ENCODE results near the gene DIP2C.

The DIP2C gene

DNA sequence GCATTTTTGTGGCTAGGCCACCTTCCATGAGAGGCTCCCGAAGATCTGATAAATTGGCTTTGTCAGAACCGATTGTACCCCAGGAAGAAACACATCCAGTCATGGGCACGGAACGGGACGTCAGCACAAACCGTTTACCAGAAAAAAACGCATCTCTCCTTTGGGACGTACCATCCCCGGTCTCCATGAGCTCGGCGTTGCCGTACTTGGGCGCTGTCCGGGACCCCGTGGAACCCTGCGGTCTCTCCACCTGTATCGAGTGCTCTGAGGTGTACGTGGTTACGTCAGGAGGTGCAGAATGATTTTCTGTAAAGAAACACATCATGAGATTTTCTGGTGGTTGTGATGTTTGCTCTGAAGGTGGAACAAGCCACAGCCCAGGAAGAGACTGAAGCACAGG lies 270.6 kb downstream of the DIP2C start:
- Histone ChIP-seq H3K4me1 (ENCODE audit: insufficient read depth, low read length) (no peaks in the 10 kb centered on the region), H3K27me3 (ENCODE audit: insufficient read depth, low read length) (no peaks in the 10 kb centered on the region), H3K9ac (ENCODE audit: low read depth, low read length) (no peak overlapping the region), H3K4me3 (ENCODE audit: low read length) (no peak overlapping the region), H3K36me3 (ENCODE audit: insufficient read depth, low read depth, low read length) (no peaks in the 10 kb centered on the region; the same call in 1 of the 2 replicates), H3K9me3 (ENCODE audit: insufficient read depth, low read depth, low read length) (no peaks in the 10 kb centered on the region), H3K27ac (ENCODE audit: low read length) (no peak overlapping the region)

DNA sequence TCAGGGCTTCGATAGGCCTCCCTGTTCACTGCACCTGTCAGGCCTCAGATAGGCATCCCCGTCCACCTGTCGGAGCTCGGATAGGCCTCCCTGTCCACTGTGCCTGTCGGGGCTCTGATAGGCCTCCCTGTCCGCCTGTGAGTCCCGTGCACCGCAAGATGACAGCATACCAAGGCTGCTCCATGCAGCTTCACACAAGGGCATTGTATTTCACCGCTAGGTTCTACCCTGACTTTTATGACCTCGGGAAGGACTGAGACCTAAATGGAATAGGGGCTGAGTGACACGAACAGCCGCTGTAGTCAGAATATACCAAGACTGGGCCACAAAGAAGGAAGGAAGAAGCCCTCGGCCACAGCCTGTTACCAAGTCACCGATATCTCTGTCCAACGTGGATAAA lies 271.2 kb downstream of the DIP2C start:
- no peaks in the 10 kb centered on the region; the same call in 1 of the 2 replicates for H3K36me3 ChIP-seq (ENCODE audit: insufficient read depth, low read depth, low read length)
- no peak overlapping the region for H3K9ac ChIP-seq (ENCODE audit: low read depth, low read length)
- no peaks in the 10 kb centered on the region for H3K9me3 ChIP-seq (ENCODE audit: insufficient read depth, low read depth, low read length)
- no peak overlapping the region for H3K4me3 ChIP-seq (ENCODE audit: low read length)
- H3K27me3 ChIP-seq (ENCODE audit: insufficient read depth, low read length): no peaks in the 10 kb centered on the region
- H3K27ac ChIP-seq (ENCODE audit: low read length): no peak overlapping the region
- H3K4me1 ChIP-seq (ENCODE audit: insufficient read depth, low read length): no peaks in the 10 kb centered on the region

DNA sequence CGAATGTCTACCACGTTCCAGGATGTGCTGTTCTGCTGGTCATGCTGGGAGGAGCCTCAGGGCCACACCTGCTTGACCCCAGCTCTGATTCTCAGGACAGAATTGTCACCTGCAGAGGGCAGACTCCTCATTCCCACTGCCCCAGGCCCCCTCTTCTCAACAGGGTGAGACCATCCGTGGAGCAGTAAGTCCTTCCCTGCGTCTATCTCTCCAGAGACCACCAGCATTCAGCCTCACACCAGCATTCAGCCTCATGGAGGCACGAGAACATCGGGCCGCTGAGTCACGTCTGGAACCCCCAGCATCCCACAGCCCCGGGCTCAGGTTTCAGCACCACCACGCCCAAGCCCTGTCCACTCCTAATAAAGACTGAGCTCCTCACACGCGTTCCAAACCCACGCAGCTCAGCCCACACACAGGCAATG lies 273.4 kb downstream of the DIP2C start:
- no peak overlapping the region for H3K9ac ChIP-seq (ENCODE audit: low read depth, low read length)
- H3K4me3 ChIP-seq (ENCODE audit: low read length): no peak overlapping the region
- H3K27ac ChIP-seq (ENCODE audit: low read length): no peak overlapping the region
- H3K4me1 ChIP-seq (ENCODE audit: insufficient read depth, low read length): no peaks in the 10 kb centered on the region
- no peaks in the 10 kb centered on the region for H3K27me3 ChIP-seq (ENCODE audit: insufficient read depth, low read length)
- H3K9me3 ChIP-seq (ENCODE audit: insufficient read depth, low read depth, low read length): no peaks in the 10 kb centered on the region
- no peaks in the 10 kb centered on the region; the same call in 1 of the 2 replicates for H3K36me3 ChIP-seq (ENCODE audit: insufficient read depth, low read depth, low read length)

DNA sequence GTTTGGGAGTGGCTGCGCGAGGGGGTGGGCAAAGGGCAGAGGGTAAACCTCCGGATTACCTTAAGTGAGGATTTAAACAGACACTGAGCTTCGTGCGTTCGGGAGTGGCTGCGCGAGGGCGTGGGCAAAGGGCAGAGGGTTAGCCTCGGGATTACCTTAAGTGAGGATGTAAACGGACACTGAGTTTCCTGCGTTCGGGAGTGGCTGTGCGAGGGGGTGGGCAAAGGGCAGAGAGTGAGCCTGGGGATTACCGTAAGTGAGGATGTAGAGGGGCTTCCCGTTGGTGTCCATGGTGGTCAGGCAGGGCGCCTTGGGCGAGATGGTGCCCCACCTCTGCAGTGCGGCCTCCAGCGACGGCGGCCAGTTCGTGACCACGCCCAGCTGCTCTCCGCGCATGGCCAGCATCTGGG lies 275.8 kb downstream of the DIP2C start:
- H3K36me3 ChIP-seq (ENCODE audit: insufficient read depth, low read depth, low read length): peaks cover 2% of the 10 kb centered on the region
- no peak overlapping the region for H3K4me3 ChIP-seq (ENCODE audit: low read length)
- no peaks in the 10 kb centered on the region for H3K9me3 ChIP-seq (ENCODE audit: insufficient read depth, low read depth, low read length)
- H3K4me1 ChIP-seq (ENCODE audit: insufficient read depth, low read length): no peaks in the 10 kb centered on the region
- H3K9ac ChIP-seq (ENCODE audit: low read depth, low read length): no peak overlapping the region
- no peak overlapping the region for H3K27ac ChIP-seq (ENCODE audit: low read length)
- no peaks in the 10 kb centered on the region for H3K27me3 ChIP-seq (ENCODE audit: insufficient read depth, low read length)

DNA sequence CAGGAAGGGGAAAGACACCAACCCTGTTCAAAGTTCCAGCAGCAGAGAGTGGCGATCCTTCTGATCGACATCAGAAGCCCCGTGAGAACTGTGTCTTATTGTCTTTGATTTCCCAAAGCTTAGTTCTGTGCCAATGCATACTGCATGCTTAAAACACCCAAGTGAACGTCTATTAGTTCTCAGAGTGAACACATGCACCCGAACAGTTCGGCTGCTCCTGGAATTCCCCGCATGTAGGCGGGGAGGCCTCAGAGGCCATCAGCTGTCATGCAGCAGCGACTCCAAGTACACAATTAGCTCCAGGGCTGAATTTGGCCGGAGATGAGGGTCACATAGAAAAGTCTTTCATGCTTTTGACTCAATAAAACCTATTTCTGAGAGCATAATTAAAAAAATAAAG lies 277.4 kb downstream of the DIP2C start:
- Histone ChIP-seq H3K27me3 (ENCODE audit: insufficient read depth, low read length) (no peaks in the 10 kb centered on the region), H3K4me3 (ENCODE audit: low read length) (no peak overlapping the region), H3K27ac (ENCODE audit: low read length) (no peak overlapping the region), H3K4me1 (ENCODE audit: insufficient read depth, low read length) (no peaks in the 10 kb centered on the region), H3K9me3 (ENCODE audit: insufficient read depth, low read depth, low read length) (no peaks in the 10 kb centered on the region), H3K36me3 (ENCODE audit: insufficient read depth, low read depth, low read length) (peaks cover 10% of the 10 kb centered on the region; the same call in 1 of the 2 replicates), H3K9ac (ENCODE audit: low read depth, low read length) (no peak overlapping the region)

DNA sequence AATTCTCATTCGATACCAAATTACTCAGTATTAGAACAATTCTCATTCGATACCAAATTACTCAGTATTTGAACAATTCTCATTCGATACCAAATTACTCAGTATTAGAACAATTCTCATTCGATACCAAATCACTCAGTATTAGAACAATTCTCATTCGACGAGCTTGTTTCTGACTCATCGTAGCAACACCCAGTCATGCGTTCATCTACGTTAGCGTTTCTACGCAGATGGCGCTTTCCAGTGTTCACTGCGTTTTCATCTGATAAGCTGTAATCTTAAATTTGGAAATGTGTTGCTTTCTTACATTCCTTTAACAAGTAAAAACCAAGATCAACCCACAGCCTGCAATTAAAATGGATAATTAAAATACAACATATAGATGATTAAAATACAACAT lies 277.9 kb downstream of the DIP2C start:
- no peaks in the 10 kb centered on the region for H3K27me3 ChIP-seq (ENCODE audit: insufficient read depth, low read length)
- peaks cover 10% of the 10 kb centered on the region; the same call in 1 of the 2 replicates for H3K36me3 ChIP-seq (ENCODE audit: insufficient read depth, low read depth, low read length)
- no peak overlapping the region for H3K4me3 ChIP-seq (ENCODE audit: low read length)
- H3K9me3 ChIP-seq (ENCODE audit: insufficient read depth, low read depth, low read length): no peaks in the 10 kb centered on the region
- no peaks in the 10 kb centered on the region for H3K4me1 ChIP-seq (ENCODE audit: insufficient read depth, low read length)
- no peak overlapping the region for H3K27ac ChIP-seq (ENCODE audit: low read length)
- H3K9ac ChIP-seq (ENCODE audit: low read depth, low read length): no peak overlapping the region

DNA sequence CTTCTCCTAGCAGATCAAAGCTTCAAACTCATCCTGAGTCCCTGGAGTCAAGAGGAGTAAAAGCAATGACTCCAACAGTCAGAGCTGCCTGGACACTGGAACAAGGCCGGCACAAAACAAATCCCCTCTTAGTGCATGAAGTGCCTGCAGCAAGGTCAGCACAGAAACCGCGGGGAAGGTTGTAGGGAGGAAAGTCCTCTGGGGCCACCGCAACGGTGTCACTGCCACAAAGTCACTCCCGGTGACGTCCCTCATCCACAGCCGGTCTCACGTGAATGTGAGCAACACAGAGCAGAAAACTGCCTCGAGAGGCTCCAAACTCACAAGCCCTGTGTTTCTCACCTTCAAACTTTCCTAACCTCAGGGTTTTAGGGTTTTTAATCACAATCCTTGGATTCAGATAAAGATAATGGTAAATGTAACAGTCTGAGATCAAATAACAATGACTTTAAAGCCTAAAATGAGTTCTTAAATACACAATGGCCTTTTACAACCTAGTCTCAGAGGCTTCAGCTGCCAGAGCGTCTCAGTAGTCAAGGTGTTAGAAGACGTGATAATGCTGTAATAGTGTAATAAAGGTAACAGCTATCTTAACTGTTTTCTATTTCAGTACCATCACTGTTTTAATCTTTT lies 279.9 kb downstream of the DIP2C start:
- H3K27me3 ChIP-seq (ENCODE audit: insufficient read depth, low read length): no peaks in the 10 kb centered on the region
- H3K9ac ChIP-seq (ENCODE audit: low read depth, low read length): no peak overlapping the region
- peaks cover 17% of the 10 kb centered on the region; the same call in 1 of the 2 replicates for H3K36me3 ChIP-seq (ENCODE audit: insufficient read depth, low read depth, low read length)
- H3K4me3 ChIP-seq (ENCODE audit: low read length): no peak overlapping the region
- no peaks in the 10 kb centered on the region for H3K4me1 ChIP-seq (ENCODE audit: insufficient read depth, low read length)
- H3K9me3 ChIP-seq (ENCODE audit: insufficient read depth, low read depth, low read length): no peaks in the 10 kb centered on the region
- no peak overlapping the region for H3K27ac ChIP-seq (ENCODE audit: low read length)

DNA sequence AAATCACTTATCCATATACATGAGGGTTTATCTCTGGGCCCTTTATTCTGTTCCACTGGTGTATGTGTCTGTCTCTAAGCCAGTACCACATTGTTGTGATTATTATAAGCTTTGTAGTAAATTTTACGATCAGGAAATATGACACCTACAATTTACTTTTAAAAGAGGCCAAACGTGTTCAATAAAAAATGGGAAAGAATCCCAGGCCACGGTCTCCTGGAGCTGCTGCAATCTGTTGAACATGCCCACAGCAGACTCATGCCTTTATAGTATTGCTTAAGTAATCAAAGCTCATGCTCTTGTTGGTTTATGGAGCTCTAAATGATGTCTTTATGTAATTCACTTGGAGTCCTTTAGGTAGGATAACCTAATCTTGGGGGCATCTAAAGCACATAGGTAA lies 281.2 kb downstream of the DIP2C start:
- peaks cover 17% of the 10 kb centered on the region; the same call in 1 of the 2 replicates for H3K36me3 ChIP-seq (ENCODE audit: insufficient read depth, low read depth, low read length)

DNA sequence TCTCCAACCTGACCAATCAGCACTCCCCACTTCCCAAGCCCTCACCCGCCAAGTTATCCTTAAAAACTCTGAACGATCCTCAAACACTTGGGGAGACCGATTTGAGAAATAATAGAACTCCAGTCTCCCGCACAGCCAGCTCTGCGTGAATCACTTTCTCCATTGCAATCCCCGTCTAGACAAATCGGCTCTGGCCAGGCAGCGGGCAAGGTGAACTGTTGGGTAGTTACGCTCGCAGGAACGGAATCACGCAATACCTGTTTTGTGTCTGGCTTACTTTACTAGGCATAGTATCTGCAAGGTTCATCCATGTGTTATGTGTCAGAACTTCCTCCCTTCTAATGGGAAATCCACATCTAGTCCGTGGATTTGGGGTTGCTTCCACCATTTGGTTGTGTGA lies 282.5 kb downstream of the DIP2C start:
- no peak overlapping the region for H3K27ac ChIP-seq (ENCODE audit: low read length)
- H3K9ac ChIP-seq (ENCODE audit: low read depth, low read length): no peak overlapping the region
- H3K4me3 ChIP-seq (ENCODE audit: low read length): no peak overlapping the region
- H3K36me3 ChIP-seq (ENCODE audit: insufficient read depth, low read depth, low read length): peaks cover 17% of the 10 kb centered on the region; the same call in 1 of the 2 replicates
- no peaks in the 10 kb centered on the region for H3K27me3 ChIP-seq (ENCODE audit: insufficient read depth, low read length)
- no peaks in the 10 kb centered on the region for H3K9me3 ChIP-seq (ENCODE audit: insufficient read depth, low read depth, low read length)
- no peaks in the 10 kb centered on the region for H3K4me1 ChIP-seq (ENCODE audit: insufficient read depth, low read length)

More for the DNA sequence above, 281.2 kb downstream of the DIP2C start:
- Histone ChIP-seq H3K27me3 (ENCODE audit: insufficient read depth, low read length) (no peaks in the 10 kb centered on the region), H3K4me3 (ENCODE audit: low read length) (no peak overlapping the region), H3K9ac (ENCODE audit: low read depth, low read length) (no peak overlapping the region), H3K4me1 (ENCODE audit: insufficient read depth, low read length) (no peaks in the 10 kb centered on the region), H3K27ac (ENCODE audit: low read length) (no peak overlapping the region), H3K9me3 (ENCODE audit: insufficient read depth, low read depth, low read length) (no peaks in the 10 kb centered on the region)

DNA sequence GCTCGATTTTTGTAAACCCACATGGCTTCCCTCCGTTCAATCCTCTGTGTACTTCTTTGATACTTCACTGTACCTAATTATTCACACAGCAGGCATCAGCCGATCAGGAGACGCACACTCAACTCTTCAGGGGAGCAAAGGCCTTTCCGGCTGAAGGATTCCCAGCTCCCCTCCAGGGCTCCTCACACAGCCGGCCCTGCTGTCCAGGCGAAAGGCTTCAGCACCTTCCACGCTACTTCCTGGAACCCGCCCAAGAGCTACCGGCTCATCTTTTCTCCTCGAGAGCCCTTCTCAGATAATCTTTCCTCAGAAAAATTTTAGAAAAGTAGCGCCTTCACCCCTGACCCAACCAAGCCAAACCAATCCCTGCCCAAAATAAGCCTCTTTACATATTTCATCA lies 283.8 kb downstream of the DIP2C start:
- no peak overlapping the region for H3K9ac ChIP-seq (ENCODE audit: low read depth, low read length)
- H3K4me3 ChIP-seq (ENCODE audit: low read length): no peak overlapping the region
- no peaks in the 10 kb centered on the region for H3K27me3 ChIP-seq (ENCODE audit: insufficient read depth, low read length)
- no peak overlapping the region for H3K27ac ChIP-seq (ENCODE audit: low read length)
- H3K9me3 ChIP-seq (ENCODE audit: insufficient read depth, low read depth, low read length): no peaks in the 10 kb centered on the region
- no peaks in the 10 kb centered on the region for H3K4me1 ChIP-seq (ENCODE audit: insufficient read depth, low read length)
- H3K36me3 ChIP-seq (ENCODE audit: insufficient read depth, low read depth, low read length): peaks cover 17% of the 10 kb centered on the region; the same call in 1 of the 2 replicates

DNA sequence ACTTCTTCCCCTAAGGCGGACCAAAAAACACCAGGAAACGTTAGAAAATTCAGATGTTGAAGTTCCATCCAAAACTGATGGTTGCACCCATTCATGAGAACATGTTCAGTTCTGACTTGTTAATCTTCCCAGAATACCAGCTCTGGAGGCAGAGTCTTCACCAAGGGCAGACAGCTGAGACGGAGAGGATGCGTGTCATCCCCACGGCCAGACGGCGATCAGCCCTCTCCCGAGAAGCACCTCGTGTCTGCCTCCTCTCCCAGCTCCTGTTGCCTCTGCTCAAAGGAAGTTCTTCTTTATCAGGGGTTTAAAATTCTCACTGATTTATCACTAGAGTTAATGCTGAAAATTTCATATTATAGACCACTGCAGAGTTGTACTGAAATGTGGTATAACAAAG lies 284.5 kb downstream of the DIP2C start:
- Histone ChIP-seq H3K27ac (ENCODE audit: low read length) (no peak overlapping the region), H3K4me1 (ENCODE audit: insufficient read depth, low read length) (no peaks in the 10 kb centered on the region), H3K36me3 (ENCODE audit: insufficient read depth, low read depth, low read length) (peaks cover 17% of the 10 kb centered on the region; the same call in 1 of the 2 replicates), H3K27me3 (ENCODE audit: insufficient read depth, low read length) (no peaks in the 10 kb centered on the region), H3K4me3 (ENCODE audit: low read length) (no peak overlapping the region), H3K9ac (ENCODE audit: low read depth, low read length) (no peak overlapping the region), H3K9me3 (ENCODE audit: insufficient read depth, low read depth, low read length) (no peaks in the 10 kb centered on the region)

DNA sequence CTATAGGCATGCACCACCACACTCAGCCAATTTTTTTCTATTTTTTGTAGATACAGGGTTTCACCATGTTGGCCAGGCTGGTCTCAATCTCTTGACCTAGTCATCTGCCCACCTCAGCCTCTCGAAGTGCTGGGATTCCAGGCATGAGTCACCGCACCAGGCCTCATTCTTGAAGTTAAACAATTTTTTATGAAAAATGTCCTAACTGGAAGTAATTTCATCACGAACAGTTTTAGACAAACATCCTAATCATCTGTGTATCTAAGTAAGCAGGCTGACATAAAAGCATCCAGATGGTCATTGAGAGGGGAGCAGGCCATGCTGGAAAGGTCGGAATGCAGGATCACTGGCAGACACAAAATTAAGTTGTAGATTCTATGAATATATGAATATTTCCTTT lies 285.1 kb downstream of the DIP2C start:
- Histone ChIP-seq H3K9me3 (ENCODE audit: insufficient read depth, low read depth, low read length) (no peaks in the 10 kb centered on the region), H3K36me3 (ENCODE audit: insufficient read depth, low read depth, low read length) (peaks cover 17% of the 10 kb centered on the region; the same call in 1 of the 2 replicates), H3K27me3 (ENCODE audit: insufficient read depth, low read length) (no peaks in the 10 kb centered on the region), H3K9ac (ENCODE audit: low read depth, low read length) (no peak overlapping the region), H3K4me1 (ENCODE audit: insufficient read depth, low read length) (no peaks in the 10 kb centered on the region), H3K27ac (ENCODE audit: low read length) (no peak overlapping the region), H3K4me3 (ENCODE audit: low read length) (no peak overlapping the region)

Measured in iPS-20b (cell line).